CD4-positive, alpha-beta T cell (primary cell): ENCODE measurements around the gene TOLLIP. TPM values are rescaled to one million over a fixed set of nuclear protein-coding genes. Genes with fewer than 3 reads are reported as not detected.

Experiments used
- ATAC-seq: fragments of 200-7000 bp; cut with Tn5 transposase; one replicate; pipeline ENCODE4 v1.10.0; 2022; ENCODE audit warnings: mild to moderate bottlenecking; ENCODE audit not compliant: poor library complexity
- CTCF ChIA-PET: fragments of 350-600 bp; sonication (Branson Sonifier 250); formaldehyde crosslinking; loops from one replicate; lab custom pipeline; 2021; ENCODE audit warnings: antibody characterized with exemption, inconsistent platforms; lab: Charles Lee
- POLR2A ChIA-PET: fragments of 350-600 bp; sonication (Branson Sonifier 250); formaldehyde crosslinking; loops from one replicate; lab custom pipeline; 2021; ENCODE audit warnings: antibody characterized with exemption, inconsistent platforms; lab: Charles Lee
- DNase-seq, 14 experiments: peaks; one replicate each; pipeline ENCODE4 v3.0.0-alpha.2; 2013 to 2020; ENCODE audit warnings: mixed read lengths in 2 of 14
- H3K27ac ChIP-seq, 2 donors: one replicate each; pipeline versions ENCODE4 v1.5.1 to v1.7.0; 2013; ENCODE audit warnings: low read length in 2 of 2, low read depth in 1 of 2, mild to moderate bottlenecking in 1 of 2
- H3K27me3 ChIP-seq, 2 experiments: 1 replicate in 1 of 2; 2 replicates in 1 of 2; pipeline versions ENCODE4 v1.6.1 to v1.7.0; 2013; ENCODE audit warnings: low read length in 2 of 2, control low read depth in 1 of 2, mild to moderate bottlenecking in 1 of 2, moderate library complexity in 1 of 2; ENCODE audit not compliant: insufficient read depth in 2 of 2, control insufficient read depth in 1 of 2
- H3K36me3 ChIP-seq: one replicate; pipeline ENCODE4 v1.6.1; 2013; ENCODE audit warnings: low read length, control low read depth; ENCODE audit not compliant: insufficient read depth
- H3K4me1 ChIP-seq: one replicate; pipeline ENCODE4 v1.6.1; 2013; ENCODE audit warnings: low read length, control low read depth; ENCODE audit not compliant: insufficient read depth
- H3K4me3 ChIP-seq: one replicate; pipeline ENCODE4 v1.5.1; 2013; ENCODE audit warnings: mild to moderate bottlenecking, low read length, moderate library complexity
- H3K9me3 ChIP-seq, 2 experiments: 1 replicate in 1 of 2; 2 replicates in 1 of 2; pipeline versions ENCODE4 v1.6.1 to v1.7.0; 2013; ENCODE audit warnings: low read length in 2 of 2, mild to moderate bottlenecking in 2 of 2, control low read depth in 1 of 2, moderate library complexity in 1 of 2; ENCODE audit not compliant: control insufficient read depth in 1 of 2, insufficient read depth in 1 of 2
- H3K27ac Mint-ChIP-seq: one replicate; pipeline ENCODE4 v1.8.0; 2020; ENCODE audit warnings: mixed read lengths
- H3K27me3 Mint-ChIP-seq: one replicate; pipeline ENCODE4 v1.8.0; 2021; ENCODE audit warnings: mixed read lengths
- H3K36me3 Mint-ChIP-seq: one replicate; pipeline ENCODE4 v1.8.0; 2021; ENCODE audit warnings: low read depth, mixed read lengths
- H3K4me1 Mint-ChIP-seq: one replicate; pipeline ENCODE4 v1.8.0; 2021; ENCODE audit warnings: low read depth, mixed read lengths
- H3K4me3 Mint-ChIP-seq: one replicate; pipeline ENCODE4 v1.8.0; 2020; ENCODE audit warnings: mild to moderate bottlenecking, mixed read lengths
- H3K9me3 Mint-ChIP-seq: one replicate; pipeline ENCODE4 v1.8.0; 2020; ENCODE audit warnings: mixed read lengths
- intact Hi-C, 2 experiments: fragments of 100-400 bp; cut with DNase I in 1 of 2; cut with micrococcal nuclease in 1 of 2; formaldehyde crosslinking; loops; one replicate each; pipeline versions ENCODE4 v1.15.1 to v1.9.0; 2023 to 2025; cut with DNase I, micrococcal nuclease
- total RNA-seq, 174 experiments: library from RNA in 2 of 174; stranded (reverse) in 2 of 174; gene quantifications; one replicate each; pipeline ENCODE4 v1.2.3 and lab custom pipeline; 2021 to 2026
- TF ChIP-seq, protein P1 (sequence below): fragments of 200-600 bp; IDR thresholded peaks from one replicate; pipeline ENCODE4 v1.8.0; 2022; ENCODE audit warnings: antibody characterized with exemption, mild to moderate bottlenecking

TOLLIP gene
- total RNA-seq, 2 experiments from 2014 or later, result 38.9 to 41.0 TPM

DNA sequence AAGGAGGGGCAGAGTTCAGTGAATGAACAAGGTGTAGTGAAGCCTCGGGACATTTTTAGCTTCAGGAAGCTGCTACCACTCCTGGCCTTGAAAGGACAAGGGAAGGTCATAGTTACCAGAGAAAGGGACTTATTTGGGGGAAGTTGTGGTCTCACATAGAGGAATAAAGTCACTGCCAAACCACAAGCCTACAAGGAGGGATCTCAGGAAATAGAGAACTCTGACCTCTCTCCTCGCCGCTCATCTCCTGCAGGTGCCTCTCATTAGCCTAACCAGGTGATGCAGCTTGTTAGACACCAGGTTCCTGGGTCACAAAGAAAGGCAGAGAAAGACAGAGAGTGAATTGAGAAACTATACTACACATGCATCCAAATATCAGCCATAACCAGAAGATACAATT, 14.3 kb upstream of the TOLLIP start:
- ChIA-PET CTCF (no interaction called here), POLR2A (no interaction called here)
- H3K4me3 Mint-ChIP-seq, result no peak overlapping the region
- peaks cover 37% of the 10 kb centered on the region for H3K27me3 Mint-ChIP-seq
- peak in 1 of 14 experiments; percentile 18 for DNase-seq
- Histone ChIP-seq H3K27me3 (peaks cover 0 to 5% of the 10 kb centered on the region in 2 experiments), H3K36me3 (no peaks in the 10 kb centered on the region), H3K27ac (no peak overlapping the region), H3K9me3 (peaks cover 0 to 14% of the 10 kb centered on the region in 2 experiments), H3K4me1 (no peaks in the 10 kb centered on the region), H3K4me3 (no peak overlapping the region)
- no peaks in the 10 kb centered on the region for H3K4me1 Mint-ChIP-seq
- intact Hi-C loops, result no loop called here
- ATAC-seq, result no peak
- H3K36me3 Mint-ChIP-seq, result no peaks in the 10 kb centered on the region
- TF ChIP-seq, protein P1, sequence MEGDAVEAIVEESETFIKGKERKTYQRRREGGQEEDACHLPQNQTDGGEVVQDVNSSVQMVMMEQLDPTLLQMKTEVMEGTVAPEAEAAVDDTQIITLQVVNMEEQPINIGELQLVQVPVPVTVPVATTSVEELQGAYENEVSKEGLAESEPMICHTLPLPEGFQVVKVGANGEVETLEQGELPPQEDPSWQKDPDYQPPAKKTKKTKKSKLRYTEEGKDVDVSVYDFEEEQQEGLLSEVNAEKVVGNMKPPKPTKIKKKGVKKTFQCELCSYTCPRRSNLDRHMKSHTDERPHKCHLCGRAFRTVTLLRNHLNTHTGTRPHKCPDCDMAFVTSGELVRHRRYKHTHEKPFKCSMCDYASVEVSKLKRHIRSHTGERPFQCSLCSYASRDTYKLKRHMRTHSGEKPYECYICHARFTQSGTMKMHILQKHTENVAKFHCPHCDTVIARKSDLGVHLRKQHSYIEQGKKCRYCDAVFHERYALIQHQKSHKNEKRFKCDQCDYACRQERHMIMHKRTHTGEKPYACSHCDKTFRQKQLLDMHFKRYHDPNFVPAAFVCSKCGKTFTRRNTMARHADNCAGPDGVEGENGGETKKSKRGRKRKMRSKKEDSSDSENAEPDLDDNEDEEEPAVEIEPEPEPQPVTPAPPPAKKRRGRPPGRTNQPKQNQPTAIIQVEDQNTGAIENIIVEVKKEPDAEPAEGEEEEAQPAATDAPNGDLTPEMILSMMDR, result no peak
- H3K9me3 Mint-ChIP-seq, result no peaks in the 10 kb centered on the region
- no peak overlapping the region for H3K27ac Mint-ChIP-seq

DNA sequence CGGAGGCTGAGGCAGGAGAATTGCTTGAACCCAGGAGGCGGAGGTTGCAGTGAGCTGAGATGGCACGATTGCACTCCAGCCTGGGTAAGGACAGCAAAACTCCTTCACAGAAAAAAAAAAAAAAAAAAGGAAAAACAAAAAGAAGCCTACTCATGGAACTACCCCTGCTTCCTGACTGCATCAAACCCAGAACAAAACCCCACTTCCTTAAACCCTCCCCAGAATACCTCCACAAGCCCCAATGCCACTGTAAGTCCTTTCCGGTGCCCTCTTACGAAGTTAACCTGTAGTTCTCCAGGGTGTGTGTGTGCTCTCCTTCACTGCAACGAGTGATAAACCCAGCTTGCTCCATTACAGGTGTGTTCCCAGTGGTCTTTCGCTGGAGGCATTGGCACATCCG, 8.6 kb upstream of the TOLLIP start:
- Histone ChIP-seq H3K27ac (no peak overlapping the region), H3K9me3 (no peaks in the 10 kb centered on the region), H3K27me3 (peaks cover 0 to 8% of the 10 kb centered on the region in 2 experiments), H3K4me1 (no peaks in the 10 kb centered on the region), H3K4me3 (no peak overlapping the region), H3K36me3 (no peaks in the 10 kb centered on the region)
- DNase-seq (no peak), ATAC-seq (no peak)
- ChIA-PET POLR2A (no interaction called here), CTCF (no interaction called here)
- Mint-ChIP-seq H3K27ac (no peak overlapping the region), H3K4me3 (no peak overlapping the region), H3K27me3 (peaks cover 32% of the 10 kb centered on the region), H3K4me1 (no peaks in the 10 kb centered on the region), H3K36me3 (no peaks in the 10 kb centered on the region), H3K9me3 (no peaks in the 10 kb centered on the region)
- intact Hi-C loops, result no loop called here
- TF ChIP-seq, protein P1, result no peak

DNA sequence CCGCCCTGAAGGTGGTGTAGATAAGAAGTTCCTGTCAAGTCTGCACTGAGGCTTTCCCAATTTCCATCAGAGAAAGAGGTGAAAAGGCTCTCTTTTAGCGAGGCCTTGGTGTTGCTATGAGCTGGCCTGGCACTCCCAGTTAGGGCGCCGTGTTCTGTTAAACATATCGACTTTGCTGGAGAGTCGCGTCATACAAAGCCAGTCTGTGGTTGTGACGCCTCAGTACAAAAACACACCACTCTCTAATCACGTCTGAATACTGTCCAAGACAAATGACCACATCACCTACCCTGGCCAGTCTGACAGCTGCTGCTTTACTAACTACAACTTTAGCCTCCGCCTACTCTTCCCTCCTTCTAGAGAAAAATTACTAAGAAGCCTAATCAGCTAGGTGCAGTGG, 8.0 kb upstream of the TOLLIP start:
- intact Hi-C loops, result no loop called here
- Histone ChIP-seq H3K27me3 (peaks cover 0 to 8% of the 10 kb centered on the region in 2 experiments), H3K9me3 (no peaks in the 10 kb centered on the region), H3K4me1 (no peaks in the 10 kb centered on the region), H3K27ac (no peak overlapping the region), H3K36me3 (no peaks in the 10 kb centered on the region), H3K4me3 (no peak overlapping the region)
- ChIA-PET CTCF (no interaction called here), POLR2A (no interaction called here)
- H3K36me3 Mint-ChIP-seq, result no peaks in the 10 kb centered on the region
- TF ChIP-seq, protein P1, result no peak
- no peaks in the 10 kb centered on the region for H3K9me3 Mint-ChIP-seq
- no peak overlapping the region for H3K27ac Mint-ChIP-seq
- ATAC-seq (no peak), DNase-seq (no peak)
- H3K4me1 Mint-ChIP-seq, result no peaks in the 10 kb centered on the region
- no peak overlapping the region for H3K4me3 Mint-ChIP-seq
- peaks cover 32% of the 10 kb centered on the region for H3K27me3 Mint-ChIP-seq
